ENCODE data around the gene NLRP9. TPM values are rescaled to one million over a fixed set of nuclear protein-coding genes. Genes with fewer than 3 reads are reported as not detected.

The NLRP9 gene
- total and polyA plus RNA-seq, 2 of the 4 experiments (the other 2 are of a cell fraction) = not detected

- H3K18ac ChIP-seq (ENCODE audit: low read depth, low read length) = no peak overlapping the region
- no peaks in the 10 kb centered on the region for H4K20me1 ChIP-seq (ENCODE audit: insufficient read depth, low read length)
- no peak overlapping the region for H3K27ac ChIP-seq (ENCODE audit: insufficient read depth, low read length)
- in situ Hi-C loops (cut with MboI; ENCODE audit: low sequenced_read_pairs) (no loop called here), dilution Hi-C loops (cut with HindIII; ENCODE audit: low sequenced_read_pairs, unreplicated experiment) (no loop called here), intact Hi-C loops (cut with micrococcal nuclease) (no loop called here)
- no peak overlapping the region for H2AK5ac ChIP-seq (ENCODE audit: low read depth, low read length)
- no peaks in the 10 kb centered on the region for H3K9me1 ChIP-seq (ENCODE audit: insufficient read depth, low read length)
- no peaks in the 10 kb centered on the region for H3K4me1 ChIP-seq (ENCODE audit: control insufficient read depth, insufficient read depth, low read length)
- H3K9ac ChIP-seq (ENCODE audit: low read depth, low read length) = no peak overlapping the region
- peaks cover 17% of the 10 kb centered on the region for H3K36me3 ChIP-seq (ENCODE audit: control insufficient read depth, insufficient read depth, low read length)
- H2BK5ac ChIP-seq (ENCODE audit: low read depth, low read length, poor library complexity, severe bottlenecking) = no peak overlapping the region
- no TSS peak for BruUV-seq (replicated peaks)
- H3K14ac ChIP-seq (replicated peaks; ENCODE audit: low read depth, low read length) = no peak overlapping the region
- peaks cover 5% of the 10 kb centered on the region for H3K9me3 ChIP-seq (ENCODE audit: control insufficient read depth, insufficient read depth, low read length)
- no peak overlapping the region for H2AFZ ChIP-seq (replicated peaks; ENCODE audit: low read length, poor library complexity)
- no peaks in the 10 kb centered on the region for H3K79me1 ChIP-seq (ENCODE audit: low read depth in 1 of 2, low read length in 2 of 2)
- no peak overlapping the region for H2BK20ac ChIP-seq (ENCODE audit: low read depth, low read length)
- no peak overlapping the region for H3K4ac ChIP-seq (ENCODE audit: low read depth, low read length)
- no peak overlapping the region for H2AK9ac ChIP-seq (replicated peaks; ENCODE audit: low read depth, low read length, poor library complexity)
- H3K4me3 ChIP-seq (ENCODE audit: insufficient read depth, low read depth, low read length) = no peak overlapping the region
- no peak overlapping the region for H4K5ac ChIP-seq (ENCODE audit: low read depth, low read length)
- H4K8ac ChIP-seq (ENCODE audit: low read depth in 2 of 2, low read length in 2 of 2) = no peak overlapping the region
- H3K23ac ChIP-seq (ENCODE audit: low read depth, low read length) = no peak overlapping the region
- CTCF ChIA-PET = no interaction called here
- TF ChIP-seq POLR2A (IDR thresholded peaks at IDR 0.05; ENCODE audit: low read depth, low read length) = no peak
- no peak for TF ChIP-seq ELK1 (IDR thresholded peaks at IDR 0.05; ENCODE audit: borderline replicate concordance, low read depth, low read length)
- TF ChIP-seq MAZ (IDR thresholded peaks at IDR 0.05; ENCODE audit: borderline replicate concordance, low read depth, low read length) = no peak
- TF ChIP-seq CHD1 (IDR thresholded peaks at IDR 0.05; ENCODE audit: low read depth, low read length) = no peak
- TF ChIP-seq NFE2L2 (IDR thresholded peaks at IDR 0.05; ENCODE audit: low read depth, low read length) = no peak
- TF ChIP-seq FOS (IDR thresholded peaks at IDR 0.05; ENCODE audit: low read depth, low read length) = no peak
- TF ChIP-seq SMC3 (IDR thresholded peaks at IDR 0.05; ENCODE audit: low read depth, low read length) = no peak
- TF ChIP-seq USF2 (IDR thresholded peaks at IDR 0.05; ENCODE audit: low read depth, low read length) = no peak
- TF ChIP-seq BHLHE40 (IDR thresholded peaks at IDR 0.05; ENCODE audit: low read depth, low read length) = no peak
- no peak for TF ChIP-seq MAFK (IDR thresholded peaks at IDR 0.05; ENCODE audit: low read depth, low read length)
- no peak for TF ChIP-seq MXI1 (IDR thresholded peaks at IDR 0.05; ENCODE audit: borderline replicate concordance, low read depth, low read length)
- no peak for TF ChIP-seq RFX5 (IDR thresholded peaks at IDR 0.05; ENCODE audit: low read depth, low read length)
- TF ChIP-seq RAD21 (IDR thresholded peaks at IDR 0.05; ENCODE audit: low read length) = no peak
- no peak for TF ChIP-seq RCOR1 (IDR thresholded peaks at IDR 0.05; ENCODE audit: insufficient replicate concordance, low read length)
- no peak for TF ChIP-seq CTCF (conservative IDR thresholded peaks at IDR 0.05; ENCODE audit: low read depth, low read length)
- TF ChIP-seq CEBPB (IDR thresholded peaks at IDR 0.05; ENCODE audit: low read depth, low read length) = no peak
- 60% methylated on average over 1 of the region's 13 CpGs; no CpG with 5 or more reads in 1 of the 2 experiments for WGBS, 2 experiments (ENCODE audit: extremely low coverage in 2 of 2, insufficient read length in 1 of 2)
- H2BK120ac ChIP-seq (ENCODE audit: low read depth, low read length) = no peak overlapping the region
- H2BK15ac ChIP-seq (ENCODE audit: low read depth, low read length) = no peak overlapping the region
- H4K91ac ChIP-seq (ENCODE audit: insufficient read depth, low read depth, low read length) = no peak overlapping the region
- no peak for ATAC-seq (ENCODE audit: low read depth)
- no peak overlapping the region for H3K56ac ChIP-seq (ENCODE audit: extremely low read depth, insufficient read depth, low read length)
- POLR2A ChIA-PET (ENCODE audit: unreplicated experiment) = no interaction called here
- no peak overlapping the region for H3K4me2 ChIP-seq (ENCODE audit: low read depth, low read length)
- H3K27me3 ChIP-seq (ENCODE audit: control insufficient read depth, insufficient read depth, low read length) = no peaks in the 10 kb centered on the region
- DNase-seq = no peak
Observed at GRCh38 chr19:55702131-55702627, 36.0 kb downstream of the NLRP9 start.

Measured in IMR-90 (cell line).